Neuronal stem cell (in vitro differentiated cells): ENCODE measurements around the gene GNG10.
A peak's percentile ranks its signal among the peaks of the same experiment; 100 is the strongest.

Experiments
- DNase-seq: peaks from one replicate; pipeline ENCODE4 v3.0.0-alpha.2; 2013; ENCODE audit warnings: low spot score
- H2AFZ ChIP-seq: one replicate; pipeline ENCODE4 v1.6.1; 2013; ENCODE audit warnings: mild to moderate bottlenecking, low read length, inconsistent platforms
- H2AK5ac ChIP-seq: 2 replicates; pipeline ENCODE4 v1.6.1; 2013; ENCODE audit warnings: low read depth, mild to moderate bottlenecking, inconsistent platforms, low read length, moderate library complexity, mixed read lengths
- H2BK120ac ChIP-seq: 2 replicates; pipeline ENCODE4 v1.6.1; 2013; ENCODE audit warnings: low read depth, mild to moderate bottlenecking, inconsistent platforms, low read length, moderate library complexity, mixed read lengths
- H2BK12ac ChIP-seq: one replicate; pipeline ENCODE4 v1.6.1; 2013; ENCODE audit warnings: low read length, inconsistent platforms
- H2BK15ac ChIP-seq: 2 replicates; pipeline ENCODE4 v1.6.1; 2013; ENCODE audit warnings: mild to moderate bottlenecking, low read length, inconsistent platforms, mixed read lengths
- H2BK5ac ChIP-seq: one replicate; pipeline ENCODE4 v1.6.1; 2013; ENCODE audit warnings: inconsistent platforms, mild to moderate bottlenecking, low read length, moderate library complexity
- H3K14ac ChIP-seq: one replicate; pipeline ENCODE4 v1.6.1; 2013; ENCODE audit warnings: low read length, inconsistent platforms
- H3K18ac ChIP-seq: 2 replicates; pipeline ENCODE4 v1.6.1; 2013; ENCODE audit warnings: low read length, inconsistent platforms
- H3K23ac ChIP-seq: 2 replicates; pipeline ENCODE4 v1.6.1; 2013; ENCODE audit warnings: low read depth, mild to moderate bottlenecking, mixed read lengths, low read length, inconsistent platforms; ENCODE audit not compliant: poor library complexity
- H3K27ac ChIP-seq: replicated peaks from 3 replicates; pipeline ENCODE4 v1.5.1; 2013; ENCODE audit warnings: low read length, inconsistent platforms
- H3K27me3 ChIP-seq, 3 experiments: 2 replicates each; pipeline ENCODE4 v1.6.1; 2013; ENCODE audit warnings: low read length in 3 of 3, mild to moderate bottlenecking in 2 of 3, inconsistent platforms in 1 of 3, low read depth in 1 of 3, mixed read lengths in 1 of 3, moderate library complexity in 1 of 3; ENCODE audit not compliant: control insufficient read depth in 3 of 3, insufficient read depth in 3 of 3
- H3K36me3 ChIP-seq, 2 donors: replicated peaks in 1 of 2; 2 replicates each; pipeline ENCODE4 v1.6.1; 2013; ENCODE audit warnings: low read length in 2 of 2; ENCODE audit not compliant: control insufficient read depth in 2 of 2, insufficient read depth in 2 of 2
- H3K4ac ChIP-seq: 2 replicates; pipeline ENCODE4 v1.6.1; 2013; ENCODE audit warnings: inconsistent platforms, mild to moderate bottlenecking, low read length, moderate library complexity
- H3K4me1 ChIP-seq, 2 donors: 1 replicate in 1 of 2; 2 replicates in 1 of 2; pipeline ENCODE4 v1.6.1; 2013; ENCODE audit warnings: low read length in 2 of 2, low read depth in 1 of 2; ENCODE audit not compliant: control insufficient read depth in 2 of 2, insufficient read depth in 1 of 2
- H3K4me2 ChIP-seq: one replicate; pipeline ENCODE4 v1.6.1; 2013; ENCODE audit warnings: mild to moderate bottlenecking, low read length, inconsistent platforms; ENCODE audit not compliant: insufficient read depth, poor library complexity, severe bottlenecking
- H3K4me3 ChIP-seq, 2 donors: 2 replicates each; pipeline ENCODE4 v1.5.1; 2013; ENCODE audit warnings: low read length in 2 of 2, mild to moderate bottlenecking in 2 of 2, inconsistent platforms in 1 of 2, moderate library complexity in 1 of 2
- H3K79me1 ChIP-seq: one replicate; pipeline ENCODE4 v1.6.1; 2013; ENCODE audit warnings: low read depth, mild to moderate bottlenecking, inconsistent platforms, low read length, moderate library complexity
- H3K9ac ChIP-seq: one replicate; pipeline ENCODE4 v1.6.1; 2013; ENCODE audit warnings: mild to moderate bottlenecking, low read depth, low read length, inconsistent platforms; ENCODE audit not compliant: poor library complexity
- H3K9me3 ChIP-seq, 2 donors: replicated peaks in 1 of 2; 2 replicates each; pipeline versions ENCODE3 to v1.6.1; 2013; ENCODE audit warnings: low read length in 2 of 2, mild to moderate bottlenecking in 2 of 2, inconsistent platforms in 1 of 2, low read depth in 1 of 2, mixed read lengths in 1 of 2, moderate library complexity in 1 of 2; ENCODE audit not compliant: control insufficient read depth in 2 of 2, insufficient read depth in 1 of 2
- H4K8ac ChIP-seq: one replicate; pipeline ENCODE4 v1.6.1; 2013; ENCODE audit warnings: low read depth, mild to moderate bottlenecking, inconsistent platforms, low read length, moderate library complexity
- H4K91ac ChIP-seq: one replicate; pipeline ENCODE4 v1.6.1; 2013; ENCODE audit warnings: low read length, low read depth, mild to moderate bottlenecking, inconsistent platforms; ENCODE audit not compliant: poor library complexity
- WGBS, 2 donors: extraction: QIAGEN DNeasy Blood & Tissue Kit; methylation state at CpG; one replicate each; pipeline ENCODE4 v1.1.7; 2013; ENCODE audit warnings: missing lambda C conversion rate in 2 of 2, mixed read lengths in 1 of 2; ENCODE audit not compliant: insufficient read length in 2 of 2, insufficient replicate concordance in 1 of 2; ENCODE audit errors: extremely low coverage in 2 of 2; 5-methylcytosine and 5-hydroxymethylcytosine counted together

GNG10 gene

GRCh38 chr9:111678293-111678692, 16.9 kb downstream of the GNG10 start:
- Histone ChIP-seq H3K23ac (no peak overlapping the region), H3K4me2 (no peak overlapping the region), H3K18ac (no peak overlapping the region), H2BK12ac (no peak overlapping the region), H2BK120ac (no peak overlapping the region), H3K79me1 (no peaks in the 10 kb centered on the region), H2BK5ac (no peak overlapping the region), H2AFZ (no peak overlapping the region), H4K91ac (no peak overlapping the region), H3K36me3 (peaks cover 3 to 23% of the 10 kb centered on the region in 2 donors), H4K8ac (no peak overlapping the region), H3K4ac (no peak overlapping the region), H3K9me3 (peaks cover 0 to 11% of the 10 kb centered on the region in 2 donors), H3K27ac (no peak overlapping the region), H3K9ac (no peak overlapping the region), H2AK5ac (no peak overlapping the region), H3K27me3 (no peaks in the 10 kb centered on the region), H3K14ac (no peak overlapping the region), H3K4me1 (no peaks in the 10 kb centered on the region), H3K4me3 (no peak overlapping the region), H2BK15ac (no peak overlapping the region)
- WGBS, 2 donors: no CpG with 5 or more reads among the region's 5 CpGs
- no peak for DNase-seq

- Histone ChIP-seq H3K18ac (no peak overlapping the region), H3K9me3 (peaks cover 0 to 11% of the 10 kb centered on the region in 2 donors), H2BK120ac (no peak overlapping the region), H2BK5ac (no peak overlapping the region), H3K23ac (no peak overlapping the region), H4K8ac (no peak overlapping the region), H2BK12ac (no peak overlapping the region), H3K79me1 (no peaks in the 10 kb centered on the region), H3K4me1 (no peaks in the 10 kb centered on the region), H3K4ac (no peak overlapping the region), H3K4me3 (no peak overlapping the region), H3K4me2 (no peak overlapping the region), H3K27ac (no peak overlapping the region), H3K36me3 (peaks cover 3 to 20% of the 10 kb centered on the region in 2 donors), H3K9ac (no peak overlapping the region), H2AFZ (no peak overlapping the region), H3K27me3 (no peaks in the 10 kb centered on the region), H4K91ac (no peak overlapping the region), H2BK15ac (no peak overlapping the region), H2AK5ac (no peak overlapping the region), H3K14ac (no peak overlapping the region)
- no CpG with 5 or more reads among the region's 6 CpGs for whole genome bisulfite sequencing, 2 donors
- no peak for DNase-seq
Observed at GRCh38 chr9:111679199-111679598, 17.8 kb downstream of the GNG10 start.

GRCh38 chr9:111683392-111683791, 22.0 kb downstream of the GNG10 start:
- H2AK5ac ChIP-seq: no peak overlapping the region
- no peaks in the 10 kb centered on the region for H3K4me1 ChIP-seq
- no peak overlapping the region for H3K23ac ChIP-seq
- peaks cover 0 to 10% of the 10 kb centered on the region in 2 donors for H3K36me3 ChIP-seq
- H3K9ac ChIP-seq: no peak overlapping the region
- no peak overlapping the region for H2BK5ac ChIP-seq
- no peaks in the 10 kb centered on the region for H3K79me1 ChIP-seq
- DNase-seq: no peak
- H3K18ac ChIP-seq: no peak overlapping the region
- H3K9me3 ChIP-seq: peaks cover 0 to 11% of the 10 kb centered on the region in 2 donors
- no peak overlapping the region for H4K91ac ChIP-seq
- no peak overlapping the region for H4K8ac ChIP-seq
- H2BK120ac ChIP-seq: no peak overlapping the region
- H2BK12ac ChIP-seq: no peak overlapping the region
- H3K4me2 ChIP-seq: no peak overlapping the region
- H3K4me3 ChIP-seq: no peak overlapping the region
- no peak overlapping the region for H3K27ac ChIP-seq
- H2BK15ac ChIP-seq: no peak overlapping the region
- H2AFZ ChIP-seq: no peak overlapping the region
- H3K14ac ChIP-seq: no peak overlapping the region
- H3K27me3 ChIP-seq: no peaks in the 10 kb centered on the region
- no peak overlapping the region for H3K4ac ChIP-seq
- WGBS, 2 donors: no CpG with 5 or more reads among the region's 1 CpG

GRCh38 chr9:111691672-111692329, 30.4 kb downstream of the GNG10 start:
- Histone ChIP-seq H3K4me2 (no peak overlapping the region), H2BK5ac (no peak overlapping the region), H2AFZ (peak overlapping the region; percentile 84), H2BK12ac (no peak overlapping the region), H3K4ac (no peak overlapping the region), H3K9ac (no peak overlapping the region), H4K91ac (no peak overlapping the region), H3K9me3 (no peaks in the 10 kb centered on the region), H3K23ac (no peak overlapping the region), H2BK120ac (no peak overlapping the region), H2BK15ac (no peak overlapping the region), H3K14ac (no peak overlapping the region), H3K79me1 (no peaks in the 10 kb centered on the region), H3K18ac (no peak overlapping the region), H3K36me3 (no peaks in the 10 kb centered on the region), H3K27me3 (no peaks in the 10 kb centered on the region), H4K8ac (no peak overlapping the region), H3K4me1 (peaks cover 0 to 8% of the 10 kb centered on the region in 2 donors), H2AK5ac (no peak overlapping the region), H3K27ac (no peak overlapping the region), H3K4me3 (peak overlapping the region in 1 of 2 donors; percentile 19)
- DNase-seq: peak; percentile 0
- no CpG with 5 or more reads among the region's 5 CpGs for WGBS, 2 donors
